KMS-11 (cell line): ENCODE data around the gene DDX31.

Experiments
- H2AFZ ChIP-seq: fragments of 200-600 bp; sonication (generic); 2 replicates; pipeline ENCODE4 v1.6.1; 2016; ENCODE audit warnings: antibody characterized with exemption, mixed run types, low read depth
- H3K27ac ChIP-seq: fragments of 200-600 bp; sonication (generic); 2 replicates; pipeline ENCODE4 v1.6.1; 2016; ENCODE audit warnings: mild to moderate bottlenecking, mixed run types
- H3K27me3 ChIP-seq: fragments of 200-600 bp; sonication (generic); 2 replicates; pipeline ENCODE4 v1.6.1; 2017; ENCODE audit warnings: mild to moderate bottlenecking, low read depth, mixed run types, moderate library complexity; ENCODE audit not compliant: insufficient read depth
- H3K36me3 ChIP-seq: fragments of 200-600 bp; sonication (generic); 2 replicates; pipeline ENCODE4 v1.6.1; 2017; ENCODE audit warnings: mild to moderate bottlenecking, mixed run types; ENCODE audit not compliant: insufficient read depth
- H3K4me1 ChIP-seq: fragments of 200-600 bp; sonication (generic); 2 replicates; pipeline ENCODE4 v1.6.1; 2016; ENCODE audit warnings: mild to moderate bottlenecking, low read depth, mixed run types; ENCODE audit not compliant: poor library complexity, severe bottlenecking
- H3K4me2 ChIP-seq: fragments of 200-600 bp; sonication (generic); 2 replicates; pipeline ENCODE4 v1.7.0; 2016; ENCODE audit warnings: mild to moderate bottlenecking, mixed run types
- H3K4me3 ChIP-seq: fragments of 200-600 bp; sonication (generic); IDR thresholded peaks from 2 replicates; pipeline ENCODE4 v1.6.1; 2017; ENCODE audit warnings: low read depth, low read length, mixed read lengths; ENCODE audit not compliant: insufficient read depth
- H3K79me2 ChIP-seq: fragments of 200-600 bp; sonication (generic); 2 replicates; pipeline ENCODE4 v1.6.1; 2016; ENCODE audit warnings: low read depth, mixed run types; ENCODE audit not compliant: insufficient read depth
- H3K9ac ChIP-seq: fragments of 200-600 bp; sonication (generic); 2 replicates; pipeline ENCODE4 v1.6.1; 2016; ENCODE audit warnings: mild to moderate bottlenecking, mixed run types
- H4K20me1 ChIP-seq: fragments of 200-600 bp; sonication (generic); 2 replicates; pipeline ENCODE4 v1.6.1; 2016; ENCODE audit warnings: mild to moderate bottlenecking, mixed run types; ENCODE audit not compliant: insufficient read depth
- CTCF ChIP-seq: fragments of 200-600 bp; sonication (generic); conservative IDR thresholded peaks from 2 replicates; pipeline ENCODE4 v1.6.1; 2017; ENCODE audit warnings: low read depth, mild to moderate bottlenecking, antibody characterized with exemption, low read length, moderate library complexity, mixed read lengths

The DDX31 gene

GRCh38 chr9:132554755-132555154, 115.0 kb downstream of the DDX31 start:
- no peak overlapping the region for H3K9ac ChIP-seq
- H4K20me1 ChIP-seq: no peaks in the 10 kb centered on the region
- no peak overlapping the region for H3K27ac ChIP-seq
- no peaks in the 10 kb centered on the region for H3K4me1 ChIP-seq
- H3K4me2 ChIP-seq: no peak overlapping the region
- no peaks in the 10 kb centered on the region for H3K27me3 ChIP-seq
- H3K36me3 ChIP-seq: no peaks in the 10 kb centered on the region
- H3K79me2 ChIP-seq: no peaks in the 10 kb centered on the region
- TF ChIP-seq CTCF: no peak
- no peak overlapping the region for H2AFZ ChIP-seq
- H3K4me3 ChIP-seq: no peak overlapping the region

- Histone ChIP-seq H3K36me3 (no peaks in the 10 kb centered on the region), H3K4me1 (no peaks in the 10 kb centered on the region), H3K9ac (no peak overlapping the region), H3K79me2 (no peaks in the 10 kb centered on the region), H4K20me1 (no peaks in the 10 kb centered on the region), H3K27ac (no peak overlapping the region), H3K4me3 (no peak overlapping the region), H2AFZ (no peak overlapping the region), H3K4me2 (no peak overlapping the region), H3K27me3 (no peaks in the 10 kb centered on the region)
- no peak for TF ChIP-seq CTCF
Observed at GRCh38 chr9:132552041-132552440, 117.7 kb downstream of the DDX31 start.

GRCh38 chr9:132551556-132551955, 118.2 kb downstream of the DDX31 start:
- Histone ChIP-seq H3K27me3 (no peaks in the 10 kb centered on the region), H2AFZ (no peak overlapping the region)

GRCh38 chr9:132548751-132549640, 120.8 kb downstream of the DDX31 start:
- Histone ChIP-seq H3K9ac (no peak overlapping the region), H3K4me2 (no peak overlapping the region), H3K27ac (no peak overlapping the region), H3K27me3 (no peaks in the 10 kb centered on the region), H2AFZ (no peak overlapping the region), H3K36me3 (no peaks in the 10 kb centered on the region), H3K4me3 (no peak overlapping the region), H4K20me1 (no peaks in the 10 kb centered on the region), H3K4me1 (no peaks in the 10 kb centered on the region), H3K79me2 (no peaks in the 10 kb centered on the region)
- no peak for TF ChIP-seq CTCF

More at GRCh38 chr9:132551556-132551955, 118.2 kb downstream of the DDX31 start:
- Histone ChIP-seq H3K4me3 (no peak overlapping the region), H3K79me2 (no peaks in the 10 kb centered on the region), H4K20me1 (no peaks in the 10 kb centered on the region), H3K4me2 (no peak overlapping the region), H3K36me3 (no peaks in the 10 kb centered on the region), H3K27ac (no peak overlapping the region), H3K4me1 (no peaks in the 10 kb centered on the region), H3K9ac (no peak overlapping the region)
- no peak for TF ChIP-seq CTCF
